H9 (cell line): ENCODE data around the gene SDHAF2. TPM values are rescaled to one million over a fixed set of nuclear protein-coding genes. Genes with fewer than 3 reads are reported as not detected.

Experiments used
- DNase-seq: peaks from one replicate; pipeline ENCODE4 v3.0.0-alpha.2; 2017
- H2AFZ ChIP-seq: one replicate; pipeline ENCODE4 v1.6.1; 2013; ENCODE audit warnings: mild to moderate bottlenecking, low read length, control low read depth, moderate library complexity
- H2AK5ac ChIP-seq: 2 replicates; pipeline ENCODE4 v1.6.1; 2013; ENCODE audit warnings: low read length, control low read depth, mixed read lengths; ENCODE audit not compliant: insufficient read length
- H2BK120ac ChIP-seq: one replicate; pipeline ENCODE4 v1.6.1; 2013; ENCODE audit warnings: low read depth, mild to moderate bottlenecking, low read length, control low read depth, inconsistent platforms; ENCODE audit not compliant: poor library complexity, severe bottlenecking
- H2BK12ac ChIP-seq: 2 replicates; pipeline ENCODE4 v1.6.1; 2013; ENCODE audit warnings: low read length, control low read depth, mixed read lengths, low read depth; ENCODE audit not compliant: insufficient read length
- H2BK15ac ChIP-seq: 2 replicates; pipeline ENCODE4 v1.6.1; 2013; ENCODE audit warnings: low read depth, low read length, control low read depth
- H2BK20ac ChIP-seq: one replicate; pipeline ENCODE4 v1.6.1; 2013; ENCODE audit warnings: low read depth, mild to moderate bottlenecking, low read length, control low read depth, inconsistent platforms; ENCODE audit not compliant: poor library complexity, severe bottlenecking
- H2BK5ac ChIP-seq: 2 replicates; pipeline ENCODE4 v1.6.1; 2013; ENCODE audit warnings: low read length, control low read depth, mixed read lengths; ENCODE audit not compliant: insufficient read length
- H3K14ac ChIP-seq: 2 replicates; pipeline ENCODE4 v1.6.1; 2013; ENCODE audit warnings: low read length, control low read depth; ENCODE audit not compliant: insufficient read depth
- H3K18ac ChIP-seq: 2 replicates; pipeline ENCODE4 v1.6.1; 2013; ENCODE audit warnings: low read depth, mild to moderate bottlenecking, mixed read lengths, low read length, control low read depth; ENCODE audit not compliant: insufficient read length
- H3K23ac ChIP-seq: 2 replicates; pipeline ENCODE4 v1.6.1; 2013; ENCODE audit warnings: low read length, control low read depth, mixed read lengths, low read depth; ENCODE audit not compliant: insufficient read length
- H3K23me2 ChIP-seq: 2 replicates; pipeline ENCODE4 v1.6.1; 2013; ENCODE audit warnings: low read depth, mild to moderate bottlenecking, mixed read lengths, low read length, control low read depth; ENCODE audit not compliant: insufficient read length, poor library complexity, severe bottlenecking
- H3K27ac ChIP-seq: 2 replicates; pipeline ENCODE4 v1.5.1; 2013; ENCODE audit warnings: low read length, control low read depth, mixed read lengths, low read depth; ENCODE audit not compliant: insufficient read length
- H3K27me3 ChIP-seq: 2 replicates; pipeline ENCODE4 v1.6.1; 2013; ENCODE audit warnings: low read length, control low read depth, inconsistent platforms; ENCODE audit not compliant: insufficient read depth
- H3K4ac ChIP-seq: 2 replicates; pipeline ENCODE4 v1.6.1; 2013; ENCODE audit warnings: low read depth, mild to moderate bottlenecking, control low read depth, inconsistent platforms, low read length, moderate library complexity
- H3K4me1 ChIP-seq: 2 replicates; pipeline ENCODE4 v1.6.1; 2013; ENCODE audit warnings: low read length, control low read depth, inconsistent platforms; ENCODE audit not compliant: insufficient read depth
- H3K4me2 ChIP-seq: 2 replicates; pipeline ENCODE4 v1.6.1; 2013; ENCODE audit warnings: low read length, control low read depth, mixed read lengths; ENCODE audit not compliant: insufficient read length, insufficient read depth
- H3K56ac ChIP-seq: 2 replicates; pipeline ENCODE4 v1.6.1; 2013; ENCODE audit warnings: low read depth, mild to moderate bottlenecking, mixed read lengths, low read length, control low read depth; ENCODE audit not compliant: insufficient read length
- H3K79me1 ChIP-seq: 2 replicates; pipeline ENCODE4 v1.6.1; 2013; ENCODE audit warnings: low read depth, mild to moderate bottlenecking, moderate library complexity, low read length, control low read depth, inconsistent platforms; ENCODE audit not compliant: insufficient read depth, poor library complexity, severe bottlenecking
- H3K79me2 ChIP-seq: 2 replicates; pipeline ENCODE4 v1.6.1; 2013; ENCODE audit warnings: low read length, control low read depth, inconsistent platforms; ENCODE audit not compliant: insufficient read depth
- H3K9ac ChIP-seq: 2 replicates; pipeline ENCODE4 v1.6.1; 2013; ENCODE audit warnings: low read length, control low read depth, mixed read lengths; ENCODE audit not compliant: insufficient read length; ENCODE audit errors: extremely low read depth
- H3K9me3 ChIP-seq: one replicate; pipeline ENCODE4 v1.6.1; 2013; ENCODE audit warnings: low read depth, low read length, inconsistent platforms; ENCODE audit not compliant: control insufficient read depth
- H3T11ph ChIP-seq: one replicate; pipeline ENCODE4 v1.6.1; 2013; ENCODE audit warnings: mild to moderate bottlenecking, low read length, control low read depth, inconsistent platforms
- H4K20me1 ChIP-seq: one replicate; pipeline ENCODE4 v1.6.1; 2013; ENCODE audit not compliant: control insufficient read depth, insufficient read length, insufficient read depth
- H4K5ac ChIP-seq: 2 replicates; pipeline ENCODE4 v1.6.1; 2013; ENCODE audit warnings: low read depth, mild to moderate bottlenecking, mixed read lengths, low read length, control low read depth; ENCODE audit not compliant: insufficient read length
- H4K8ac ChIP-seq: replicated peaks from 2 replicates; pipeline ENCODE4 v1.6.1; 2013; ENCODE audit warnings: low read length, control low read depth, mixed read lengths, low read depth; ENCODE audit not compliant: insufficient read length
- H4K91ac ChIP-seq: 2 replicates; pipeline ENCODE4 v1.6.1; 2013; ENCODE audit warnings: low read depth, mild to moderate bottlenecking, moderate library complexity, mixed read lengths, low read length, control low read depth; ENCODE audit not compliant: insufficient read length
- H3K27ac Mint-ChIP-seq, 3 experiments: 2 replicates in 2 of 3; 3 replicates in 1 of 3; pipeline ENCODE4 v1.8.0; 2020 to 2021; ENCODE audit warnings: mixed read lengths in 3 of 3, mild to moderate bottlenecking in 1 of 3, moderate library complexity in 1 of 3
- H3K27me3 Mint-ChIP-seq: 2 replicates; pipeline ENCODE4 v1.8.0; 2021; ENCODE audit warnings: low read depth, mild to moderate bottlenecking, moderate library complexity, mixed read lengths
- H3K36me3 Mint-ChIP-seq, 3 experiments: 2 replicates in 2 of 3; 3 replicates in 1 of 3; pipeline ENCODE4 v1.8.0; 2020 to 2021; ENCODE audit warnings: low read depth in 3 of 3, mixed read lengths in 3 of 3; ENCODE audit not compliant: insufficient read depth in 1 of 3
- H3K4me1 Mint-ChIP-seq, 2 experiments: 2 replicates each; pipeline ENCODE4 v1.8.0; 2020; ENCODE audit warnings: mixed read lengths in 2 of 2
- H3K4me3 Mint-ChIP-seq, 2 experiments: 2 replicates in 1 of 2; 3 replicates in 1 of 2; pipeline ENCODE4 v1.8.0; 2020 to 2021; ENCODE audit warnings: mild to moderate bottlenecking in 2 of 2, mixed read lengths in 2 of 2, moderate library complexity in 1 of 2
- H3K9me3 Mint-ChIP-seq, 2 experiments: 2 replicates in 1 of 2; 3 replicates in 1 of 2; pipeline ENCODE4 v1.8.0; 2020; ENCODE audit warnings: mild to moderate bottlenecking in 2 of 2, mixed read lengths in 2 of 2, moderate library complexity in 1 of 2
- WGBS: extraction: QIAGEN DNeasy Blood & Tissue Kit; methylation state at CpG from one replicate; pipeline ENCODE4 v1.1.7; 2013; ENCODE audit warnings: missing lambda C conversion rate, low lambda C conversion rate, mixed read lengths; ENCODE audit not compliant: insufficient read length; ENCODE audit errors: extremely low coverage; 5-methylcytosine and 5-hydroxymethylcytosine counted together
- total RNA-seq: library from RNA; stranded (reverse); gene quantifications from 2 replicates; pipeline ENCODE4 v1.2.1, GENCODE V29; 2021
- TF ChIP-seq, protein P1 (sequence below): fragments of 200-600 bp; sonication (generic); conservative IDR thresholded peaks from 3 replicates; pipeline ENCODE4 v1.8.0; 2021; ENCODE audit warnings: antibody characterized with exemption, mild to moderate bottlenecking

SDHAF2 gene
- total RNA-seq, 1 experiment from 2014 or later, result 41.8 TPM

DNA sequence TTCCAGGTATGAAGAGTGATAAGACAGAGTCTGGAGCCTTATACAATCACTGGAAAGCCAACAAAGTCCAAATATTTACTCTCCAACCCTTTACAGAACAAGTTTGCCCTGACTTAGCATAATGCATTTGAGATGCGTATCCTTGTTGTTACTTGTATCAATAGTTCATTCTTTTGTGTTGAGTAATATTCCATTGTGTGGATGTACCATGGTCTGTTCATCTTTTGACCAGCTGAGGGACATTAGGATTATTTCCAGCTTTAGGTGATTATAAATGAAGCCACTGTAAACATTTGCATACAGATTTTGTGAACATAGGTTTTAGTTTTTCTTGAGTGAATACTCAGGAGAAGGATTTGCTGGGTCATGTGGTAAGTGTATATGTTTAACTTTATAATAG, 9.7 kb downstream of the SDHAF2 start:
- H3K36me3 Mint-ChIP-seq, result peaks cover 53 to 75% (median 71%) of the 10 kb centered on the region in 3 experiments; a peak in 6 of 7 replicates
- H2BK12ac ChIP-seq, result no peak overlapping the region

More for the DNA sequence above, 9.7 kb downstream of the SDHAF2 start:
- no peak overlapping the region for H4K5ac ChIP-seq
- WGBS, result no CpG with 5 or more reads among the region's 1 CpG
- no peak overlapping the region for H2AFZ ChIP-seq
- no peaks in the 10 kb centered on the region for H3K27me3 ChIP-seq
- H3K4me1 ChIP-seq, result no peaks in the 10 kb centered on the region
- no peaks in the 10 kb centered on the region for H4K20me1 ChIP-seq
- no peaks in the 10 kb centered on the region for H3K9me3 ChIP-seq
- no peak overlapping the region; a peak in 1 of 7 replicates for H3K27ac Mint-ChIP-seq
- no peak overlapping the region for H3K27ac ChIP-seq
- no peak overlapping the region for H3T11ph ChIP-seq
- H2AK5ac ChIP-seq, result no peak overlapping the region
- no peak for DNase-seq
- H3K4me1 Mint-ChIP-seq, result peaks cover 4 to 6% of the 10 kb centered on the region in 2 experiments; a peak in 3 of 4 replicates
- no peak overlapping the region for H4K91ac ChIP-seq
- TF ChIP-seq, protein P1, sequence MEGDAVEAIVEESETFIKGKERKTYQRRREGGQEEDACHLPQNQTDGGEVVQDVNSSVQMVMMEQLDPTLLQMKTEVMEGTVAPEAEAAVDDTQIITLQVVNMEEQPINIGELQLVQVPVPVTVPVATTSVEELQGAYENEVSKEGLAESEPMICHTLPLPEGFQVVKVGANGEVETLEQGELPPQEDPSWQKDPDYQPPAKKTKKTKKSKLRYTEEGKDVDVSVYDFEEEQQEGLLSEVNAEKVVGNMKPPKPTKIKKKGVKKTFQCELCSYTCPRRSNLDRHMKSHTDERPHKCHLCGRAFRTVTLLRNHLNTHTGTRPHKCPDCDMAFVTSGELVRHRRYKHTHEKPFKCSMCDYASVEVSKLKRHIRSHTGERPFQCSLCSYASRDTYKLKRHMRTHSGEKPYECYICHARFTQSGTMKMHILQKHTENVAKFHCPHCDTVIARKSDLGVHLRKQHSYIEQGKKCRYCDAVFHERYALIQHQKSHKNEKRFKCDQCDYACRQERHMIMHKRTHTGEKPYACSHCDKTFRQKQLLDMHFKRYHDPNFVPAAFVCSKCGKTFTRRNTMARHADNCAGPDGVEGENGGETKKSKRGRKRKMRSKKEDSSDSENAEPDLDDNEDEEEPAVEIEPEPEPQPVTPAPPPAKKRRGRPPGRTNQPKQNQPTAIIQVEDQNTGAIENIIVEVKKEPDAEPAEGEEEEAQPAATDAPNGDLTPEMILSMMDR, result no peak
- H3K4me2 ChIP-seq, result no peak overlapping the region
- no peak overlapping the region for H2BK20ac ChIP-seq
- H3K27me3 Mint-ChIP-seq, result no peaks in the 10 kb centered on the region
- H3K14ac ChIP-seq, result no peak overlapping the region
- no peak overlapping the region for H3K23ac ChIP-seq
- no peak overlapping the region for H2BK120ac ChIP-seq
- H3K79me2 ChIP-seq, result peaks cover 10% of the 10 kb centered on the region; the same call in 1 of the 2 replicates
- H3K4ac ChIP-seq, result no peak overlapping the region
- H2BK5ac ChIP-seq, result no peak overlapping the region
- H2BK15ac ChIP-seq, result no peak overlapping the region
- H3K79me1 ChIP-seq, result peaks cover 12% of the 10 kb centered on the region
- H3K4me3 Mint-ChIP-seq, result no peak overlapping the region
- no peak overlapping the region for H3K56ac ChIP-seq
- H3K18ac ChIP-seq, result no peak overlapping the region
- H3K23me2 ChIP-seq, result no peaks in the 10 kb centered on the region
- no peak overlapping the region for H3K9ac ChIP-seq
- H3K9me3 Mint-ChIP-seq, result no peaks in the 10 kb centered on the region; a peak in 1 of 5 replicates
- H4K8ac ChIP-seq, result no peak overlapping the region
